Ovary (tissue), 3 donors: ENCODE data around the gene CAB39L.

Experiments used
- POLR2A ChIP-seq: fragments of 450-650 bp; IDR thresholded peaks from one replicate; pipeline ENCODE4 v1.6.1; 2017; ENCODE audit warnings: antibody characterized with exemption, mild to moderate bottlenecking, moderate library complexity
- TF ChIP-seq, protein P1 (sequence below), 3 donors: fragments of 450-650 bp in 2 of 3; fragments of 200-600 bp in 1 of 3; IDR thresholded peaks; one replicate each; pipeline versions ENCODE4 v1.5.1 to v1.8.0; 2016 to 2022; ENCODE audit warnings: antibody characterized with exemption in 3 of 3, mild to moderate bottlenecking in 1 of 3
- donor health status: DM: no; HTN: no; CAD: no.

DNA sequence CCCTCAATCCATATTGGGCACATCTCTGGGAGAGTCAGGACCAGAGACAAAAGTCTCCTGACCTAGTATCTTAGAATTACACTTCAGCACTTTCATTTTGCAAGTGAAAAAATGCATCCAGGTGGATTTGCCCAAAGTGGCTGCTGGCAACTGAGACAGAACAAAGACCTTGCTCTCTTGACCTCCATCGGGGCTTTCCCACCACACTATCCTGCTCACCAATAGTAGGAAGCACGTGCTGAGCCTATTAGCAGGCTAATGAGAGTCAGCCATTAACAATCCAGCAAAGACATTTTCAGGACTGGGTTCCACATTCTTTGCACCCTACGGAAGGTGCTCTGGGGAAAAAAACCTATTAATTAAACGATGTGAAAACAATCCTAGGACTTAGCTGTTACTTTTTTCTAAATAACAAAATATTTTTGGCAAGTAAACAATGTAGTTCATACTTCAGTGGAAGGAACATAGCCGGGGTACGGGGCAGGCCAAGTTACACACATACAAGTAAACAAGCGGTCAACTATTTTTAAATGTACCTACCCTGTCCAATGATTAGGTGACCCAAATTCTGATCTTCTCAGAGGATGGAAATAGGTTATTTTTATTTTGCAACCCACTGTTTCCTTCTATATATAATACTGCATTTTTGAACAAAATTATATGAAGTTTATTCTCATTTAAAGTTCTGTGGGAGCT is 117.5 kb downstream of the CAB39L start:
- TF ChIP-seq, protein P1, sequence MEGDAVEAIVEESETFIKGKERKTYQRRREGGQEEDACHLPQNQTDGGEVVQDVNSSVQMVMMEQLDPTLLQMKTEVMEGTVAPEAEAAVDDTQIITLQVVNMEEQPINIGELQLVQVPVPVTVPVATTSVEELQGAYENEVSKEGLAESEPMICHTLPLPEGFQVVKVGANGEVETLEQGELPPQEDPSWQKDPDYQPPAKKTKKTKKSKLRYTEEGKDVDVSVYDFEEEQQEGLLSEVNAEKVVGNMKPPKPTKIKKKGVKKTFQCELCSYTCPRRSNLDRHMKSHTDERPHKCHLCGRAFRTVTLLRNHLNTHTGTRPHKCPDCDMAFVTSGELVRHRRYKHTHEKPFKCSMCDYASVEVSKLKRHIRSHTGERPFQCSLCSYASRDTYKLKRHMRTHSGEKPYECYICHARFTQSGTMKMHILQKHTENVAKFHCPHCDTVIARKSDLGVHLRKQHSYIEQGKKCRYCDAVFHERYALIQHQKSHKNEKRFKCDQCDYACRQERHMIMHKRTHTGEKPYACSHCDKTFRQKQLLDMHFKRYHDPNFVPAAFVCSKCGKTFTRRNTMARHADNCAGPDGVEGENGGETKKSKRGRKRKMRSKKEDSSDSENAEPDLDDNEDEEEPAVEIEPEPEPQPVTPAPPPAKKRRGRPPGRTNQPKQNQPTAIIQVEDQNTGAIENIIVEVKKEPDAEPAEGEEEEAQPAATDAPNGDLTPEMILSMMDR (IDR thresholded peaks at IDR 0.05) = no peak
- no peak for TF ChIP-seq POLR2A
